Endothelial cell of umbilical vein (primary cell): Measurements from ENCODE around the gene CYB5D1. TPM values are rescaled to one million over a fixed set of nuclear protein-coding genes. Genes with fewer than 3 reads are reported as not detected.

ENCODE experiments used
- BruUV-seq: library from RNA; stranded (reverse); fragments of 400-500 nt; replicated peaks from 2 replicates; lab custom pipeline; 2021; lab: Mats Ljungman, UMichigan
- CTCF ChIA-PET: fragments of 300-600, 350-600 bp; sonication (Branson Sonifier 250); formaldehyde crosslinking; loops from one replicate; lab custom pipeline; 2021; ENCODE audit warnings: antibody characterized with exemption, inconsistent platforms; lab: Charles Lee
- POLR2A ChIA-PET: fragments of 300-600, 350-600 bp; sonication (Branson Sonifier 250); formaldehyde crosslinking; loops from one replicate; lab custom pipeline; 2021; ENCODE audit warnings: antibody characterized with exemption, inconsistent platforms; lab: Charles Lee
- DNase-seq: peaks from one replicate; pipeline ENCODE4 v3.0.0-alpha.2; 2011; ENCODE audit warnings: low read depth, low spot score
- FAIRE-seq: peaks from 2 replicates; lab custom pipeline; 2011; peaks lifted over from hg19 to GRCh38; lab: Jason Lieb, UNC
- H2AFZ ChIP-seq: 2 replicates; pipeline ENCODE4 v1.6.0; 2012; ENCODE audit warnings: low read depth, low read length, control low read depth, inconsistent platforms
- H3K27ac ChIP-seq: 2 replicates; pipeline ENCODE4 v1.5.1; 2011; ENCODE audit warnings: low read depth, mild to moderate bottlenecking, control low read depth, low read length, moderate library complexity; ENCODE audit not compliant: insufficient read depth
- H3K27me3 ChIP-seq, 2 experiments: 2 replicates each; pipeline versions ENCODE4 v1.6.0 to v1.6.1; 2011; ENCODE audit warnings: low read length in 2 of 2, mixed read lengths in 1 of 2; ENCODE audit not compliant: control insufficient read depth in 2 of 2, insufficient read depth in 2 of 2
- H3K36me3 ChIP-seq, 2 experiments: 2 replicates in 1 of 2; 3 replicates in 1 of 2; pipeline ENCODE4 v1.5.1; 2011; ENCODE audit warnings: low read length in 2 of 2, mild to moderate bottlenecking in 1 of 2, moderate library complexity in 1 of 2; ENCODE audit not compliant: control insufficient read depth in 2 of 2, insufficient read depth in 2 of 2; ENCODE audit errors: extremely low read depth in 1 of 2
- H3K4me1 ChIP-seq: 3 replicates; pipeline ENCODE4 v1.5.1; 2011; ENCODE audit warnings: mild to moderate bottlenecking, low read length; ENCODE audit not compliant: control insufficient read depth, insufficient read depth; ENCODE audit errors: extremely low read depth
- H3K4me2 ChIP-seq: 2 replicates; pipeline ENCODE4 v1.6.1; 2011; ENCODE audit warnings: low read length, control low read depth, mixed read lengths; ENCODE audit not compliant: insufficient read depth
- H3K4me3 ChIP-seq, 3 experiments: fragments of 200-600 bp in 1 of 3; sonication (generic), shearing (Covaris generic) in 1 of 3; replicated peaks in 1 of 3; 2 replicates each; pipeline ENCODE4 v1.5.1; 2011 to 2016; ENCODE audit warnings: control low read depth in 3 of 3, low read length in 3 of 3, mild to moderate bottlenecking in 2 of 3, inconsistent platforms in 1 of 3, low read depth in 1 of 3, moderate library complexity in 1 of 3; ENCODE audit not compliant: insufficient read depth in 1 of 3
- H3K79me2 ChIP-seq: 2 replicates; pipeline ENCODE4 v1.6.0; 2012; ENCODE audit warnings: low read length, inconsistent platforms; ENCODE audit not compliant: control insufficient read depth, insufficient read depth
- H3K9ac ChIP-seq: replicated peaks from 2 replicates; pipeline ENCODE3; 2011; ENCODE audit warnings: low read length, control low read depth; ENCODE audit not compliant: insufficient read depth; ENCODE audit errors: extremely low read depth
- H3K9me1 ChIP-seq: replicated peaks from 3 replicates; pipeline ENCODE4 v1.6.0; 2011; ENCODE audit warnings: mild to moderate bottlenecking, low read length; ENCODE audit not compliant: control insufficient read depth, insufficient read depth; ENCODE audit errors: extremely low read depth
- H3K9me3 ChIP-seq: replicated peaks from 2 replicates; pipeline ENCODE4 v1.5.1; 2012; ENCODE audit warnings: low read length, inconsistent platforms; ENCODE audit not compliant: control insufficient read depth, insufficient read depth
- H4K20me1 ChIP-seq: replicated peaks from 2 replicates; pipeline ENCODE3; 2011; ENCODE audit warnings: mild to moderate bottlenecking, low read length; ENCODE audit not compliant: control insufficient read depth, insufficient read depth; ENCODE audit errors: extremely low read depth
- FOS ChIP-seq: IDR thresholded peaks from 2 replicates; pipeline ENCODE4 v1.6.1; 2011; ENCODE audit warnings: mild to moderate bottlenecking, low read length, moderate library complexity, borderline replicate concordance; ENCODE audit not compliant: insufficient read depth
- POLR2AphosphoS5 ChIP-seq: IDR thresholded peaks from 2 replicates; pipeline ENCODE4 v1.6.1; 2012; ENCODE audit warnings: low read depth, mild to moderate bottlenecking, control low read depth, low read length, moderate library complexity; ENCODE audit not compliant: insufficient read depth
- dilution Hi-C: fragments of 300-500 bp; cut with MboI; formaldehyde crosslinking; loops from one replicate; pipeline ENCODE4 v1.15.0; 2019; ENCODE audit warnings: low sequenced_read_pairs; ENCODE audit not compliant: extremely low pct_ligation_motif_present
- intact Hi-C: fragments of 100-400 bp; cut with micrococcal nuclease; formaldehyde crosslinking; loops from one replicate; pipeline ENCODE4 v1.10.0; 2022
- polyA plus RNA-seq, 4 experiments: library from polyadenylated mRNA; depleted of rRNA in 3 of 4; stranded (reverse) in 3 of 4; unstranded in 1 of 4; fragments of >200 nt; gene quantifications; 2 replicates each; pipeline versions ENCODE4 v1.2.1 to v1.2.3, GENCODE V29; 2011 to 2012; ENCODE audit warnings: missing spikeins in 1 of 4
- total RNA-seq: library from RNA; stranded (reverse); gene quantifications from 2 replicates; pipeline ENCODE4 v1.2.3, GENCODE V29; 2021
- TF ChIP-seq, protein P1 (sequence below), 2 donors: IDR thresholded peaks; 1 replicate in 1 of 2; 2 replicates in 1 of 2; pipeline ENCODE4 v1.5.1; 2011; ENCODE audit warnings: low read length in 2 of 2, mild to moderate bottlenecking in 2 of 2, moderate library complexity in 2 of 2, control low read depth in 1 of 2, inconsistent platforms in 1 of 2, low read depth in 1 of 2; ENCODE audit not compliant: insufficient read depth in 1 of 2; ENCODE audit errors: extremely low read depth in 1 of 2

Gene CYB5D1
- total and polyA plus RNA-seq, 2 donors (not counting 3 experiments of a cell fraction or from before 2014, with no cell fraction given) = 9.4 to 18.1 TPM

DNA sequence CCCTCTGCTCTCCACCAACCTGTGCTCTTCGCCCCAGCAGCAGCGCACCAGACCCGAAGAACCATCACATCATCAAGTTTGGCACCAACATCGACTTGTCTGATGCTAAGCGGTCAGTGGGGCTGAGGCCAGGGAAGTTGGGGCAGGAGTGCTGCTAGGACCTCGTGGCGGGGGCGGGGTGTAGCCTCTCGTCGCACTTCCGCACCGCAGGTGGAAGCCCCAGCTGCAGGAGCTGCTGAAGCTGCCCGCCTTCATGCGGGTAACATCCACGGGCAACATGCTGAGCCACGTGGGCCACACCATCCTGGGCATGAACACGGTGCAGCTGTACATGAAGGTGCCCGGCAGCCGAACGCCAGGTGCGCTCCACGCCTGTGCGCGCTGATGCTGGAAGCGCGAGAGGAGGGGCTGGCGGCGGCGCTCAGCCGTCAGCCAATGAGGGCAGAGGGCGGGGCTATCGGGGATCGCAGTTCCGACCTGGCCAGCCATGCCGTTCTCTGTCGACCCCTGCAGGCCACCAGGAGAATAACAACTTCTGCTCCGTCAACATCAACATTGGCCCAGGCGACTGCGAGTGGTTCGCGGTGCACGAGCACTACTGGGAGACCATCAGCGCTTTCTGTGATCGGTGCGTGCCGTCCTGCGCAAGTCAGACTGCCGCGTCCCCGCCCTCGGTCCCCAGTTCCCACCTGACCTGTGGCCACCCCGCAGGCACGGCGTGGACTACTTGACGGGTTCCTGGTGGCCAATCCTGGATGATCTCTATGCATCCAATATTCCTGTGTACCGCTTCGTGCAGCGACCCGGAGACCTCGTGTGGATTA, 6.2 kb upstream of the CYB5D1 start:
- POLR2A ChIA-PET = no interaction called here
- intact Hi-C loops (loop anchor here (1.0 to 10.0 kb wide), 5 partner anchors 8 to 827 kb away; partner anchors contain the start of genes BCL6B and KDM6B), dilution Hi-C loops (no loop called here)
- peaks cover 2% of the 10 kb centered on the region for H3K79me2 ChIP-seq
- H4K20me1 ChIP-seq = no peaks in the 10 kb centered on the region
- CTCF ChIA-PET = interaction anchor here (0.6 to 1.8 kb wide), 7 partner anchors 10 to 139 kb away, joined by 3 to 17 read pairs (median 4); partner anchors contain the start of gene KDM6B
- no peak overlapping the region for H3K27ac ChIP-seq
- TF ChIP-seq FOS = no peak
- peak; percentile 69 for TF ChIP-seq POLR2AphosphoS5
- TF ChIP-seq, protein P1, sequence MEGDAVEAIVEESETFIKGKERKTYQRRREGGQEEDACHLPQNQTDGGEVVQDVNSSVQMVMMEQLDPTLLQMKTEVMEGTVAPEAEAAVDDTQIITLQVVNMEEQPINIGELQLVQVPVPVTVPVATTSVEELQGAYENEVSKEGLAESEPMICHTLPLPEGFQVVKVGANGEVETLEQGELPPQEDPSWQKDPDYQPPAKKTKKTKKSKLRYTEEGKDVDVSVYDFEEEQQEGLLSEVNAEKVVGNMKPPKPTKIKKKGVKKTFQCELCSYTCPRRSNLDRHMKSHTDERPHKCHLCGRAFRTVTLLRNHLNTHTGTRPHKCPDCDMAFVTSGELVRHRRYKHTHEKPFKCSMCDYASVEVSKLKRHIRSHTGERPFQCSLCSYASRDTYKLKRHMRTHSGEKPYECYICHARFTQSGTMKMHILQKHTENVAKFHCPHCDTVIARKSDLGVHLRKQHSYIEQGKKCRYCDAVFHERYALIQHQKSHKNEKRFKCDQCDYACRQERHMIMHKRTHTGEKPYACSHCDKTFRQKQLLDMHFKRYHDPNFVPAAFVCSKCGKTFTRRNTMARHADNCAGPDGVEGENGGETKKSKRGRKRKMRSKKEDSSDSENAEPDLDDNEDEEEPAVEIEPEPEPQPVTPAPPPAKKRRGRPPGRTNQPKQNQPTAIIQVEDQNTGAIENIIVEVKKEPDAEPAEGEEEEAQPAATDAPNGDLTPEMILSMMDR (IDR thresholded peaks at IDR 0.05; ENCODE audit: extremely low read depth in 1 of 2, insufficient read depth in 1 of 2, low read depth in 1 of 2, low read length in 2 of 2) = peak; percentile 91 to 98
- peak; percentile 88 for DNase-seq
- peak; percentile 94 for FAIRE-seq
- peaks cover 6 to 38% of the 10 kb centered on the region in 2 experiments for H3K36me3 ChIP-seq
- H3K9me3 ChIP-seq = no peaks in the 10 kb centered on the region
- no TSS peak for BruUV-seq
- no peak overlapping the region for H3K9ac ChIP-seq
- H2AFZ ChIP-seq = no peak overlapping the region
- no peak overlapping the region for H3K4me3 ChIP-seq
- H3K27me3 ChIP-seq = no peaks in the 10 kb centered on the region
- H3K4me2 ChIP-seq = no peak overlapping the region
- H3K4me1 ChIP-seq = peaks cover 20% of the 10 kb centered on the region
- no peaks in the 10 kb centered on the region for H3K9me1 ChIP-seq
